Measurements from ENCODE around the gene GPATCH1. TPM values are rescaled to one million over a fixed set of nuclear protein-coding genes. Genes with fewer than 3 reads are reported as not detected.

Gene GPATCH1
- total and polyA plus RNA-seq, 2 of the 8 experiments (the other 6 are each of a cell fraction or from before 2014, with no cell fraction given), result 4.3 to 8.2 TPM

DNA sequence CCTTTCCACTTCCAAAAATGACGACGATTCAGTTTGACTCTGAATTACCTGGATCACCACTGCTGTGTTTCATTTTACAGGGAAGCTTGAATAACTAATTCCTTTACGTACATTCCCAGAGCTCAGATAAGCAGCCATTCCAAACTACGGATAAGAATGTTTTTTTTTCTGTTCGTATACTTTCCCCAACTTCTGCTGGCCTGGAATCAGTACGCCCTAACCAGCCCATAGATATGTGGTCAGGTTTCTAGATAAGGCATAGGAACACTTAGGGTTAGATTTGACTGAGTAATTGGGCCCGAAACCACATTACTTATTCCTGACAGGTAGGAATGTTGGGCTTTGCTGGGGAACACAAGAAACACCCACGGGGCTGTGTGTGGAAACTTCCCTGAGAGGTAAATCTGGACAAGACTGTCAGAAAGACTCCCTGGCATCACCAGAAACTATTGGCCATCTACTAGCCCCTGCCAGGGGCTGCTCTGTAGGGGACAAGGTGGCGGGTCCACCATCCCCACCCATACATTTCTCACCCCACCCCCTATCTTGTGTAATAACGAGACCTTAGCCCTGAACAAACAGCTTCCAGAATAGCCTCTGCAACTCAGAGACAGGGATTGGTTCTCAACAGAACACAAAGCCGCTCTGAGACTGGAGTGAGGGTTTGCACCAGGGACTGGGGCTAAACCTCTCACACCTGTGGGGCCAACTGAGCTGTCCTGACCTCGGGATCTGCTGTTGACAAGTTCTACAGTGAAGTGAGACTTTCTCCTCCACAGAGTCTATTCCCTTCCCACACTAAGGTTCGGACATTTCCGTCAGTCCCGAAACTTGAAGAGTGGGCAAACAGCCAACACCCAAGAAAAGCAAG is 31.9 kb upstream of the GPATCH1 start:
- peaks cover 0 to 7% (median 2%) of the 10 kb centered on the region in 4 experiments; a peak in 4 of 7 replicates for H3K4me1 ChIP-seq (replicated peaks in 1 of 4; ENCODE audit: control insufficient read depth in 3 of 4, insufficient read depth in 4 of 4, low read length in 3 of 4)
- ChIA-PET CTCF (ENCODE audit: partially characterized antibody) (interaction anchor here (0.6 to 2.3 kb wide), 4 partner anchors 14 to 70 kb away, joined by 3 to 8 read pairs (median 3); no protein-coding TSS in a partner anchor), POLR2A (ENCODE audit: partially characterized antibody) (interaction anchor here (0.5 to 1.5 kb wide), 8 partner anchors 14 to 574 kb away, joined by 3 to 4 read pairs (median 3); no protein-coding TSS in a partner anchor)
- no peak overlapping the region for H3K18ac ChIP-seq (ENCODE audit: extremely low read depth, low read length)
- FAIRE-seq (no peak), DNase-seq (ENCODE audit: low read depth in 1 of 2, low spot score in 2 of 2) (no peak)
- no peak overlapping the region for H3K27ac ChIP-seq (ENCODE audit: low read depth, low read length)
- no peak overlapping the region for H3K14ac ChIP-seq (ENCODE audit: insufficient read length)
- no peak overlapping the region for H3K9ac ChIP-seq (replicated peaks in 1 of 4; ENCODE audit: extremely low read depth in 1 of 4, low read depth in 3 of 4, low read length in 3 of 4)
- no peak overlapping the region for H3K4me2 ChIP-seq (ENCODE audit: insufficient read depth in 1 of 2, low read depth in 2 of 2, low read length in 2 of 2)
- H2AK5ac ChIP-seq (ENCODE audit: low read depth, low read length), result peak overlapping the region; percentile 28; the same call in 1 of the 2 replicates
- no peaks in the 10 kb centered on the region; the same call in none of the 2 replicates for H3K79me1 ChIP-seq (ENCODE audit: low read depth, low read length)
- no peak overlapping the region for H2BK15ac ChIP-seq (ENCODE audit: low read length)
- H2BK20ac ChIP-seq (ENCODE audit: low read length), result no peak overlapping the region
- no peak overlapping the region for H3K4ac ChIP-seq (replicated peaks; ENCODE audit: insufficient read length, low read depth, low read length)
- H2AFZ ChIP-seq (ENCODE audit: low read length), result no peak overlapping the region
- H3K23ac ChIP-seq (ENCODE audit: insufficient read length), result no peak overlapping the region
- no peaks in the 10 kb centered on the region for H3K23me2 ChIP-seq (ENCODE audit: low read depth, low read length)
- peaks cover 0 to 4% (median 1%) of the 10 kb centered on the region in 4 experiments; a peak in 2 of 8 replicates for H3K36me3 ChIP-seq (ENCODE audit: control insufficient read depth in 2 of 4, insufficient read depth in 4 of 4, low read length in 3 of 4)
- H4K91ac ChIP-seq (replicated peaks; ENCODE audit: insufficient read length, low read length), result no peak overlapping the region
- H2BK5ac ChIP-seq (ENCODE audit: low read depth, low read length), result no peak overlapping the region
- H3K56ac ChIP-seq (replicated peaks; ENCODE audit: insufficient read length, low read depth, low read length), result no peak overlapping the region
- peaks cover 0 to 73% of the 10 kb centered on the region in 2 experiments; a peak in 2 of 4 replicates for H3K79me2 ChIP-seq (ENCODE audit: control insufficient read depth in 1 of 2, insufficient read depth in 2 of 2, low read length in 2 of 2)
- no peak overlapping the region for H4K5ac ChIP-seq (ENCODE audit: insufficient read length, low read depth, low read length)
- no peak overlapping the region for H4K8ac ChIP-seq (ENCODE audit: extremely low read depth, insufficient read depth, low read length)
- H3K27me3 ChIP-seq (replicated peaks in 1 of 4; ENCODE audit: control insufficient read depth in 3 of 4, extremely low read depth in 1 of 4, insufficient read depth in 3 of 4, low read length in 3 of 4), result no peaks in the 10 kb centered on the region
- H3K9me3 ChIP-seq (ENCODE audit: insufficient read depth in 2 of 2, low read depth in 1 of 2, low read length in 1 of 2), result no peaks in the 10 kb centered on the region
- H4K20me1 ChIP-seq (replicated peaks in 1 of 2; ENCODE audit: control insufficient read depth in 1 of 2, insufficient read depth in 2 of 2, low read length in 2 of 2), result peaks cover 6 to 14% of the 10 kb centered on the region in 2 experiments
- 90% methylated on average over 15 of the region's 15 CpGs; no CpG with 5 or more reads in 1 of the 2 experiments for WGBS, 2 experiments (ENCODE audit: extremely low coverage in 1 of 2, insufficient coverage in 1 of 2, insufficient read length in 1 of 2, insufficient replicate concordance in 2 of 2, low coverage in 1 of 2, low lambda C conversion rate in 2 of 2, missing lambda C conversion rate in 1 of 2)
- no peak overlapping the region for H3K4me3 ChIP-seq (ENCODE audit: extremely low read depth in 1 of 4, insufficient read depth in 2 of 4, low read depth in 3 of 4, low read length in 4 of 4)
- H2BK12ac ChIP-seq (ENCODE audit: low read depth, low read length), result no peak overlapping the region
- no peak overlapping the region for H2BK120ac ChIP-seq (replicated peaks; ENCODE audit: low read depth, low read length)
- TF ChIP-seq CEBPB (IDR thresholded peaks at IDR 0.05; ENCODE audit: low read depth, low read length), result no peak
- TF ChIP-seq BRCA1 (IDR thresholded peaks at IDR 0.05; ENCODE audit: low read depth, low read length), result no peak
- no peak for TF ChIP-seq ATF3 (IDR thresholded peaks at IDR 0.05; ENCODE audit: insufficient read depth, low read depth, low read length)
- no peak for TF ChIP-seq SP1 (IDR thresholded peaks at IDR 0.05; ENCODE audit: low read depth, low read length)
- TF ChIP-seq NANOG (IDR thresholded peaks at IDR 0.05; ENCODE audit: insufficient read depth, low read depth, low read length, poor library complexity, severe bottlenecking), result no peak
- TF ChIP-seq RBBP5 (IDR thresholded peaks at IDR 0.05; ENCODE audit: borderline replicate concordance, low read depth, low read length), result no peak
- no peak for TF ChIP-seq RAD21 (IDR thresholded peaks at IDR 0.05 in 1 of 2, conservative IDR thresholded peaks at IDR 0.05 in 1 of 2; ENCODE audit: low read depth in 2 of 2, low read length in 2 of 2)
- TF ChIP-seq FOSL1 (IDR thresholded peaks at IDR 0.05; ENCODE audit: insufficient read depth, low read depth, low read length), result no peak
- TF ChIP-seq KDM5A (IDR thresholded peaks at IDR 0.05; ENCODE audit: low read length), result no peak
- no peak for TF ChIP-seq EZH2 (IDR thresholded peaks at IDR 0.05; ENCODE audit: low read depth, low read length, severe bottlenecking)
- TF ChIP-seq POLR2AphosphoS5 (IDR thresholded peaks at IDR 0.05; ENCODE audit: low read depth, low read length), result no peak
